Measurements from ENCODE around the gene BRD9.

- TF ChIP-seq POLR2A (IDR thresholded peaks at IDR 0.05) (no peak), CTCF (IDR thresholded peaks at IDR 0.05 in 4 of 5, conservative IDR thresholded peaks at IDR 0.05 in 1 of 5) (no peak)
These were observed 11.1 kb upstream of the BRD9 start for GRCh38 chr5:903756-904096.
